Measurements from ENCODE around the gene CSMD2.

The CSMD2 gene

DNA sequence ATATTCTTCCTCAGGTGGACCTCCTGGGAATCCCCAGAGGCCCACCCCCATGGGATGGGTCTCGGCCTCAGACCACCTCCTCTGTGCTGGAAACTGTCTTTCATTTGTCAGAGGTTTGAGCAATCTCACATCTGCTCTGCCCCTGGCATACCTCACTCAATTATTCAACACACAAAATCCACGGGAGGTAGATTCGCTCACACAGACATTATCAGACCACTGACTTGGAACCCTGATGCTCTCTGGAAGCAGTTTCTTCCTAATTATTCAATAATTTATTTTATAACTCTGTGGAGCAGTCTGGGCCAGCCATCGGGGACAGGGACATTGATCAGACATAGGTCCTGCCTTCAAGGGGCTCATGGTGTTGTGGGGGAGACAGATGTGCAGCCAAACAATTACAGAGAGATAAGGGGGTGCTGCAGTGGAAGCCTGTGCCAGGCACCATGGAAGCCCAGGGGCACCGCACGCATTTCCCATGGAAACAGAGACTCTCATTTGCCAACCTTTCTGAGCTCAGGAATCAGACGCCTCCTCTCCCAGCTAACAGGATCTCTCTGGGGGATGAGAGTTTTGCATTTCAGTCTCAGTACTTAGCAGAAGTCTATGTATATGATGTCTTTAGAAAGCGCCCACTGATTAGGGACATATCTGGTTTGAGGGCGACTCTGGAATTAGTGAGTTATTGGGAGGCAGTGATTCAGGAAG, 204.7 kb downstream of the CSMD2 start:
- DNase-seq (ENCODE audit: low spot score), result no peak

DNA sequence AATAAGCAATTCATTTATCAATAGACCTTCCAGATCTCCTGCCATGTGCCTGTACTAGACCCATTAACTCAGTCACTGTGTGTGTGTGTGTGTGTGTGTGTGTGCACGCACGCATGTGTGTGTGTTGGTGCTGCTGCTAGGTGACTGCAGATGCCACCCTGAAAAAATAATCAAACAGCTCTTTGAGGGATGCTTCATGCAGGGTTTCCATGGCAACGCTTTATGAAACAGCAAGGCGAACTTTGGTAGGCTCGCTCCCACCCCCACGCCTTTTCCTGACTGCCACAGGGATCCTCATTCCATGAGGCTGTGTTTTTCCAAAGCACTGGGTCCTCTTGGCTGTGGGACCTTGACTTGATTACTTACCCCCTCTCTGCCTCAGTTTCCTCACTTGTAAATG, 207.2 kb downstream of the CSMD2 start:
- no peak for DNase-seq (ENCODE audit: low spot score)

DNA sequence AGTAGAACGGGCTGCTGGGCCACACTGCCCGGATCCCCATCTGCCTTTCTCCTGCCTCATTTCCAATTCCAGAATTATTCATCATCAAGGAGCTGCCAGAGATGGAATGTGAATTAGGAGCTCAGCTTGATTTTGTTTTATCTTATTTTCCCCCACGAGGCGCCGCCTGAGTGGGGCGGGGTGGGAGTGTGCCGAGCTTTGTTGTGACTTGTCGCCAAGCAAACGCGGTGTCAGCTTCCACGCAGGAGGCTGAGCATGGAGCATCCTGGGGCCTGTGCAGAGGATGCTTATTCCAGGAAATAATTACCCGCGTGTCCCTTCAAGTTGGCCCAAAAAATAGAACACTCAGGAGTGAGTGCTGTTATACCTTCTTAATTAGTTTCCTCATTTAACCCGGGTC, 209.9 kb downstream of the CSMD2 start:
- no peak for DNase-seq (ENCODE audit: low spot score)

GRCh38 chr1:33949570-33949969, 215.5 kb downstream of the CSMD2 start:
- no peak for DNase-seq (ENCODE audit: low spot score)

DNA sequence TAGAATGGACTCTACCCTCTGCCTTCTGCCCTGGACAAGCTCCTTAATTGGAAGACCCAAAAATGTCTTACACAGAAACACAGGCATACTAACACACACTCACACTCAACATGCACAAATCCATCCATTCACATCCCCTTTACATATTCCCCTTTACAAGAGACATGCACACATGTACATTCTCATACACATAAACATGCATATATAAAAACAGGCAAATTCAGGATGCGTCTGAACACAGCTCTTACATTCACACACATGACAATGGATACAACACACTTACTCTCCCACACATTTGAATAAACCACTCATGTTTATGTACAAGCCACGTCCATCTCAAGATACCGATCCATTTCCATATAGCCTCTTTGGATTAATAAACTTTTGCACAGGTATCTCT, 216.7 kb downstream of the CSMD2 start:
- no peak for DNase-seq (ENCODE audit: low spot score)

DNA sequence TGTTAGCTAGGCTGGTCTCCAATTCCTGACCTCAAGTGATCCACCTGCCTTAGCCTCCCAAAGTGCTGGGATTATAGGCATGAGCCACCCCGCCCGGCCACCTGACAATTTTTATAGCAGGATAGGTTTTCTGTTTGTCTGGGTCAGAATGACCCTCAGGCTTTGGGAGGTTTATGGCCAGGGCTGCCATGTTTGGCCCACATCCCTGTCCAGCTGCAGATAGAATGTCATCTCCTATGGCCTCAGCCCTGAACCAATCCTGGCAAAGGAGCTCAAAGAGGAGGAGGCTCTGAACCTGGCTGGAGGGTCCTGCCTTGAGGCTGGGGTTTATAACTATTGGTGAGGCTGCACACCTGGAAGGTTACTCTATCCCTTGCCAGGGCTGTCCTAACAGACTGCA, 218.2 kb downstream of the CSMD2 start:
- no peak for DNase-seq (ENCODE audit: low spot score)

DNA sequence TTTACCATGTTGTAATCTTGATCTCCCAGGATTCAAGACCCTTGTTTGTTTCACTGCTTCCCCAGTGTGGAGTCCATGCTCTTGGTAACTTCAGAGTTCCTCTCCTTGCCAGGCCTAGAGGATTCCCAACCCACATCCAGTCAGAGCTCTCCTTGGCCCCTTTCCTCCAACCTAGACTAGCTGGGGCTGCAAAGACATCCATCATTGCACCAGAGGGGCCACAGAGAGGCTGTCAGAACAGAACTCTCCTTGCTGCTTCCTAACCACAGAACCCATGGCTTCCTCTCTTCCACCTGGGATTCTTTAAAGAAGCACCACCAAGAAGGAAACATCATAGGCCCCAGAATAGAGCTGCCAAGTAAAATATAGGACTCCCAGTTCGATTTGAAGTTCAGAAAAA, 220.2 kb downstream of the CSMD2 start:
- DNase-seq (ENCODE audit: low spot score), result no peak

GRCh38 chr1:33943978-33944377, 221.1 kb downstream of the CSMD2 start:
- no peak for DNase-seq (ENCODE audit: low spot score)

GRCh38 chr1:33932871-33933270, 232.2 kb downstream of the CSMD2 start:
- no peak for DNase-seq (ENCODE audit: low spot score)

GRCh38 chr1:33931111-33931475, 233.9 kb downstream of the CSMD2 start:
- no peak for DNase-seq (ENCODE audit: low spot score)

DNA sequence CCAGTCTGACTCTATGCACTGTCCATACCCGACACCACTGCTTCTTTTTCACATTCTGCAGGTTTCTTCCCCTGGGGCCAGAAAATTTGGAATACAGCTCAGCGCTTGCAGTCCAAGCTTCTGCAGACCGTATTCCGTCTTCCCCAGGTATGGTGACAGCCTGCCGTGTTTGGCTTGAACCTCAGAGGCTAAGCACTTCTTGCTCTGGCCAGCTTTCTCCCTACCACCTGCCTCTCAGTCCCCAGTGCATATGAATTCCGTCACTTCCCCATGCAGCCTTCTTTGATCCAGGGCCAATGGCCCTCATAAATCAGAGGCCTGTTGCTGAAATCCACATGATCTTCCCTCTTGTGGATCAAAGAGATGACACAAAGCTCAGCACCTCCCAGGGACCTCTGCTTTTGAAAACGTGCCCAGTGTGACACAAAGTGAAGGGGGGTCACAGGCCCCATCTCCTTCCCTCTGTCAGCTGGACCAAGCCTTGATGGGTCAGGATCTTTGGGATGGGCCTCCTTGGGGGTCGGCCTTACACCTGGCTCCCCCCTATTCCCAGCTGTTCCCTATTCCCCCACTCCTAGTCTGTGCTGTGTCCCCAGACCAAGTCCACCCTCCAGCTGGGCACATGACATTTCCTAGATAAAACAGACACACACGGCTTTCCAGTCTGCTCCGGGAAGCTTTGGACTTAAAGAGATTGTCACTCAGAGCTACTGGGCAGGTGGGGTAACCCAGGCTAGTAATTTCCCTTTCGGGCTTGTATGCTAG, 234.5 kb downstream of the CSMD2 start:
- no peak for DNase-seq (ENCODE audit: low spot score)

- no peak for DNase-seq (ENCODE audit: low spot score)
Observed at GRCh38 chr1:33928251-33928650, 236.8 kb downstream of the CSMD2 start.

DNA sequence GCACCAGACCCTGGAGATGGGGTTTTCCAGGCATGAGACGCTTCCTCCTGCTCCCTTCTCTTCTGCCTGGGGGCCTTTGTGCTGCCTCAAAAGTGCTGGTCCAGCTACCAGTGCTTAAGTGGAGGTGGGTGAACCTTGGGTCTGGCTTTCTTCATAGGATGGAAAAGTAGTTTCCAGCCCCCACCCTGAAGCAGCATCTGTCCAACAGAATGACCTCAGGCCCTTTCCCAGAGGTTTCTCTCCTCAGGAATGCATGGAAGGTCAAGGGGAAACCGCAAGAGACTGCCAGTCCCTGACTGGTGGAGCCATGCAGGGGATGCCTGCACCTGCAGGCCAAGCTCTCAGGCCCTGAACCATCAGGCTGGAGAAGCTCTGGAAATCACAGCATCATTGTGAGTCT, 237.3 kb downstream of the CSMD2 start:
- DNase-seq (ENCODE audit: low spot score), result no peak

- DNase-seq (ENCODE audit: low spot score), result no peak
Observed at GRCh38 chr1:33925586-33925985, 239.4 kb downstream of the CSMD2 start.

DNA sequence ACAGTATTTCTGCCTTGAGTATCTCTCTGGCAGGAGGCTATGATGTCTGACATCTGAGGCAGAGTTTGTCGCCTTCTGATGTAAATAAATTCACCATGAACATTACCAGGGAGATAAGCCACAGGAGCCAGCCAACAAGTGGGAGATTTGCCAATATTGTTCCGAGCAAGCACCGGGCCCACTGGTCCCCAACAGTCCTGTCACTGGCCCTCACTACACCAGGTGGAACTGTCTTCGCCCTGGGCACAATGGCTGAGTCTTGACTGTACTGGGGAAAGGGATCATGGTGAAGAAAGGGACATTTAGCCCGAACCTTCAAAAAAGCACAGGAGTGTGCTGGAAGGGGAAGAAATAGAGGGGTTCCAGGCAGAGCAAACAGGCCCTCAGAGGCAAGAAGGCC, 243.7 kb downstream of the CSMD2 start:
- no peak for DNase-seq (ENCODE audit: low spot score)

- no peak for DNase-seq (ENCODE audit: low spot score)
Observed at GRCh38 chr1:33918368-33918767, 246.7 kb downstream of the CSMD2 start.

DNA sequence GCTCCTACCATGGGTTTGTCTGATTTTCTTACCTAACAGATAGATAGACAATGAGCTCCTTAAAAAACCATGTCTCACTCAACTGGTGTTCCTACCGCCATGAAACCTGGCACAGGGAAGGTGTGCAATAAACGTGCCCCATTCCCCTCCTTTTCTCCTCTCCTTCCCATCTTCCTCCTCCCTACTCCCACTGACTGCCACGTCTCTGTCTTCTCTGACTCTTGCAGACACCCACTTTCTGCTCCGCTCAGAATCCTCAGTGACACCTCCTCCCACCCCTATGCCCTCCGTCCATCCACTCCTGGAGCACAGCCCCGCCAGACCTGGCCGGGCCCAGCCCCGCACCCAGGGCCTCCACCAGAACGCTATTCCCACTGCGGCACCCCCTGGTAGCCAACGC, 248.2 kb downstream of the CSMD2 start:
- DNase-seq (ENCODE audit: low spot score), result no peak

DNA sequence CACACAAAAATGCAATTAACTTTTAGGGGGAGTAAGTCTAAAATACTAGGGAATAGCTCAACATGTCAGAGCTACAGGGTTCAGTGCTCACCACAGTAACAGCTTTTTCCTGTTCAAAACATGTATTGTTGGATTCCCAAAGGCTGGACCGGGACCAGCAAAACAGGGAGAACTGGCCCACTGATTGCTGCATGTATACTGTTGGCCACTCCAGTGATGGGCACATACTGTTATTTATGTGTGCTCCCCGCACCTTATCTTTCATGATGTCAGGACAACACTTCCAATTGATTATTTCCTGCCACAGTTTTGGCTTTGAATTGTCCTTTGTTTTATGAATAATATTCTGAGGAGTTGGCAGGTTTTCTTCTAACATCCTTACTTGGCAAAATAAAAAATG, 250.5 kb downstream of the CSMD2 start:
- no peak for DNase-seq (ENCODE audit: low spot score)

DNA sequence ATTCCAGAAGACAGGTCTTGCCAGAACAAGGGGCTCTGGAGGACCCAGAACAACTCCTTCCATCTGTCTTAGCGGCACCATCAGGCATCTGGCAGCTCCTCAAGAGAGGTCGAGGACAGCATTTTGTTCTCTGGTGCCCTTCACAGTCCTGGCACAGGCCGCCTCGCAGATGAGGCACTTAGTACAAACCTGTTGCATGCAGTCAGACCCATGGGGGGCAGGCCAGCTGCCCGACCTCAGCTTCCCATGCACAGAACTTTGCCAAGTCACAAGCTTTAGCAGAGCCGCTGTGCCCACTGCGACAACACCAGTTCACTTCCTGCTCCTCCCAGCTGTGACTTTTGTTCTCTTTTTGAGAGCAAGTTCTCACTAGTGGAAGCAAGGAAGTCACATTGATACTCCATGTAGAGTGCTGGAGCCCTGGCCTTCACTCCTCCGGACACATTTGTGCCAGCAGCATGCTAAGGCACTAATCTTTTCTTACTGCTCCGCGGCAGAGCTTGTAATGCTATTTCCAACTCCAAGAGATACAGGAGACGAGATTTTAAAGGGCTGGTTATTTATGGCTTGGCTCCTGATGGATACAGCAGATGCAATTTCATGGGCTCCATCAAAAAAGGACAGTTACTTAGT, 256.6 kb downstream of the CSMD2 start:
- DNase-seq (ENCODE audit: low spot score), result no peak

- DNase-seq (ENCODE audit: low spot score), result no peak
Observed at GRCh38 chr1:33906156-33906555, 258.9 kb downstream of the CSMD2 start.

DNA sequence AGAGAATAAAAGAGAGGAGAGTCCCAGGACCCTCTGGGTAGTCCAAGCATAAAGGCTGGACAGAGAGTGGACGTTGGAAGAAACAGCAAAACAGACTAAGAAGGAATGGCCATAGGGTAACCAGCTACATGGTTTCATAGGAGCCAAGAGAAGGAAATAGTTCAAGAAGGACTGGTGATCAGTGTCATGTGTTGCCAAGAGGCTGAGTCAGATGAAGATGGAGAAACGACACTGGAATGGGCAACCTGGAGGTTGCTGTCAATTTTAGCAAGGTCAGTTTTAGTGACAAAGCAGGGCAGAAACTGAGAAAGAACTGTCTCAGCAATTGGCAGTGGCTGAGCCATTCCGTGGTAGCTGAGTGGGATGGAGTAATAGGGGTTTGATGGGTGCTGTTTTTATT, 259.8 kb downstream of the CSMD2 start:
- DNase-seq (ENCODE audit: low spot score), result no peak

DNA sequence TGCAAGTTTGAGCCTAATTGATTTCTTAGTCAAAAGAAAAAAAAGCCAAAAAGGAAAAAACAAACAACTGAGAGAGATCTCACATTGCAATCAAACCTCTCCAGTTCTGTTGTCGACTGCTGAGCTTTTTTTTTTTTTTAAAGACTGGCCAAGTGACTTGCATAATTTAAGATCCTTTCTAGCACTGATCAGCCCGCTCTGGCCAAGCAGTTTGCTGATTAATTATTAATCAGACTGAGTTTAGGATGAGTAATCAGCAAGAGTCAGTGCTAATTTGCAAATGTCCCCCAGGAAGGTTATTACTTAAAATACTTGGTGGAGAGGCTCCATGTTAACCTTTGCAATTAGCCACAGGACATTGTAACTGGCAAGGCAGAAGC, 261.8 kb downstream of the CSMD2 start:
- no peak for DNase-seq (ENCODE audit: low spot score)

DNA sequence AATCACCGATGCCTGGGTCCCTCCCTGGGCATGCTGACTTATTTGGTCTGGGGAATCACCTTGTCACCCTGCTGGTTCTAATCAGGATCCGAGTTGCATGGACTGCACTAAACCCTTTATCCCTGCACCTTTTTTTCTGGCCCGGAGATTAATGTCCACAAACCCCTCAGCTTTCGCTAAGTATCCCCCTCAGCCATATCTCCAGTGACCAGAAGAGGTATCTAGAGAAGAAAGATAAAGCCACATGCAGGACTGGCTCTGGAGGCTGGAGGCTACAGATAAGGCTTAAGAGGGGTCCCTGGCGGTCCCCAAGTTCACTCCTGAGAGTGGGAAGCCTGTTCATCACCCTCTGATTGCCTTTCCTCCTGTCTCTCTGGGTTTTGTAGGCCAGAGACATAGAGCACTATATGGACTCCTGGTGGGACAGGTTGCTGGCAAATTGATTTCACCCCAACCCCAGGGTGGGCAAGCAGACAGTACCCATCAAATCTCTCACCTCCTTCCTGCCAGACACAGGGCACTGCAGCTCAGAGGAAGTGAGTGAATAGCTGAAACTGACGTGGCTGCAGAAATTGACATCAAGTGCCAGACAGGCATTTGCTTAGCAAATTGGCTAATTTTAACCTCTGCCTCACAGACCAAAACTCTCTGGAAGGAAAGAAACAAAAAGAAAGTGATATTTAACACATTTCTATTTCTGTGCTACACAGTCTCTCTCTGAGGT, 262.4 kb downstream of the CSMD2 start:
- no peak for DNase-seq (ENCODE audit: low spot score)
